Measurements from ENCODE around the gene EPB41L4B. TPM values are rescaled to one million over a fixed set of nuclear protein-coding genes. Genes with fewer than 3 reads are reported as not detected.
"Not testable (repeated sequence)": the region's sequence is repeated elsewhere in the genome, so short reads cannot be mapped to it uniquely, and the experiment has no call there.

EPB41L4B gene
- total RNA-seq (2014; rRNA removed; shearing (Covaris generic)): 0.55 and 0.85 TPM in 2 replicates
- polyA plus RNA-seq (2015; cell fraction: cytosol; rRNA removed): 0.31 and 0.53 TPM in 2 replicates
- 0.44 and 1.8 TPM in 2 replicates for polyA plus RNA-seq (2015; cell fraction: nucleus; rRNA removed)

GRCh38 chr9:109320742-109321448 lies at the start of gene EPB41L4B:
EPB41L4B (minus strand) TSS chr9:109321059; CDS start chr9:109320446, 613 bp downstream.
- DNase-seq (ENCODE audit: low read depth, low spot score): peak; percentile 78
- in situ Hi-C loops (cut with HindIII; ENCODE audit: low pct_unique_long_range_greater_than_20kb, low sequenced_read_pairs): no loop called here

- DNase-seq (ENCODE audit: low read depth, low spot score): no peak
- in situ Hi-C loops (cut with HindIII; ENCODE audit: low pct_unique_long_range_greater_than_20kb, low sequenced_read_pairs): no loop called here
Observed at GRCh38 chr9:109369285-109369684, 48.4 kb upstream of the EPB41L4B start.

GRCh38 chr9:109360771-109361170 lies 39.9 kb upstream of the EPB41L4B start:
- DNase-seq (ENCODE audit: low read depth, low spot score): no peak
- in situ Hi-C loops (cut with HindIII; ENCODE audit: low pct_unique_long_range_greater_than_20kb, low sequenced_read_pairs): no loop called here

GRCh38 chr9:109358968-109359603 lies 38.2 kb upstream of the EPB41L4B start:
- DNase-seq (ENCODE audit: low read depth, low spot score); in situ Hi-C loops (cut with HindIII; ENCODE audit: low pct_unique_long_range_greater_than_20kb, low sequenced_read_pairs): not testable (repeated sequence)

GRCh38 chr9:109355564-109356297 lies 34.9 kb upstream of the EPB41L4B start:
- in situ Hi-C loops (cut with HindIII; ENCODE audit: low pct_unique_long_range_greater_than_20kb, low sequenced_read_pairs): no loop called here
- DNase-seq (ENCODE audit: low read depth, low spot score): no peak

- no peak for DNase-seq (ENCODE audit: low read depth, low spot score)
- in situ Hi-C loops (cut with HindIII; ENCODE audit: low pct_unique_long_range_greater_than_20kb, low sequenced_read_pairs): no loop called here
Observed at GRCh38 chr9:109354190-109354589, 33.3 kb upstream of the EPB41L4B start.

GRCh38 chr9:109351032-109351431 lies 30.2 kb upstream of the EPB41L4B start:
- in situ Hi-C loops (cut with HindIII; ENCODE audit: low pct_unique_long_range_greater_than_20kb, low sequenced_read_pairs): no loop called here

GRCh38 chr9:109349421-109349846 lies 28.6 kb upstream of the EPB41L4B start:
- in situ Hi-C loops (cut with HindIII; ENCODE audit: low pct_unique_long_range_greater_than_20kb, low sequenced_read_pairs): no loop called here
- DNase-seq (ENCODE audit: low read depth, low spot score): peak; percentile 68

More at GRCh38 chr9:109351032-109351431, 30.2 kb upstream of the EPB41L4B start:
- DNase-seq (ENCODE audit: low read depth, low spot score): no peak

- DNase-seq (ENCODE audit: low read depth, low spot score): no peak
- in situ Hi-C loops (cut with HindIII; ENCODE audit: low pct_unique_long_range_greater_than_20kb, low sequenced_read_pairs): no loop called here
Observed at GRCh38 chr9:109346904-109347303, 26.0 kb upstream of the EPB41L4B start.

- DNase-seq (ENCODE audit: low read depth, low spot score): no peak
- in situ Hi-C loops (cut with HindIII; ENCODE audit: low pct_unique_long_range_greater_than_20kb, low sequenced_read_pairs): no loop called here
Observed at GRCh38 chr9:109344866-109345265, 24.0 kb upstream of the EPB41L4B start.

GRCh38 chr9:109342878-109343277 lies 22.0 kb upstream of the EPB41L4B start:
- in situ Hi-C loops (cut with HindIII; ENCODE audit: low pct_unique_long_range_greater_than_20kb, low sequenced_read_pairs): no loop called here
- no peak for DNase-seq (ENCODE audit: low read depth, low spot score)

GRCh38 chr9:109341561-109341960 lies 20.7 kb upstream of the EPB41L4B start:
- DNase-seq (ENCODE audit: low read depth, low spot score): no peak
- in situ Hi-C loops (cut with HindIII; ENCODE audit: low pct_unique_long_range_greater_than_20kb, low sequenced_read_pairs): no loop called here

GRCh38 chr9:109340979-109341378 lies 20.1 kb upstream of the EPB41L4B start:
- in situ Hi-C loops (cut with HindIII; ENCODE audit: low pct_unique_long_range_greater_than_20kb, low sequenced_read_pairs): not testable (repeated sequence)

GRCh38 chr9:109336409-109336808 lies 15.6 kb upstream of the EPB41L4B start:
- DNase-seq (ENCODE audit: low read depth, low spot score): no peak
- in situ Hi-C loops (cut with HindIII; ENCODE audit: low pct_unique_long_range_greater_than_20kb, low sequenced_read_pairs): no loop called here

More at GRCh38 chr9:109340979-109341378, 20.1 kb upstream of the EPB41L4B start:
- DNase-seq (ENCODE audit: low read depth, low spot score): not testable (repeated sequence)

- no peak for DNase-seq (ENCODE audit: low read depth, low spot score)
- in situ Hi-C loops (cut with HindIII; ENCODE audit: low pct_unique_long_range_greater_than_20kb, low sequenced_read_pairs): no loop called here
Observed at GRCh38 chr9:109335929-109336328, 15.1 kb upstream of the EPB41L4B start.

- in situ Hi-C loops (cut with HindIII; ENCODE audit: low pct_unique_long_range_greater_than_20kb, low sequenced_read_pairs): no loop called here
Observed at GRCh38 chr9:109335121-109335520, 14.3 kb upstream of the EPB41L4B start.

GRCh38 chr9:109331353-109331752 lies 10.5 kb upstream of the EPB41L4B start:
- in situ Hi-C loops (cut with HindIII; ENCODE audit: low pct_unique_long_range_greater_than_20kb, low sequenced_read_pairs): no loop called here
- no peak for DNase-seq (ENCODE audit: low read depth, low spot score)

More at GRCh38 chr9:109335121-109335520, 14.3 kb upstream of the EPB41L4B start:
- no peak for DNase-seq (ENCODE audit: low read depth, low spot score)

GRCh38 chr9:109329638-109330258 lies 8.9 kb upstream of the EPB41L4B start:
- in situ Hi-C loops (cut with HindIII; ENCODE audit: low pct_unique_long_range_greater_than_20kb, low sequenced_read_pairs): no loop called here
- no peak for DNase-seq (ENCODE audit: low read depth, low spot score)

All from SK-MEL-5 (cell line).